DLD1 (cell line): ENCODE data around the gene ST8SIA3.
"Not testable (repeated sequence)": the region's sequence is repeated elsewhere in the genome, so short reads cannot be mapped to it uniquely, and the experiment has no call there.

Experiments
- in situ Hi-C: cut with HindIII; loops from 2 replicates; pipeline ENCODE4 v1.10.0; 2017; ENCODE audit warnings: low sequenced_read_pairs

ST8SIA3 gene

DNA sequence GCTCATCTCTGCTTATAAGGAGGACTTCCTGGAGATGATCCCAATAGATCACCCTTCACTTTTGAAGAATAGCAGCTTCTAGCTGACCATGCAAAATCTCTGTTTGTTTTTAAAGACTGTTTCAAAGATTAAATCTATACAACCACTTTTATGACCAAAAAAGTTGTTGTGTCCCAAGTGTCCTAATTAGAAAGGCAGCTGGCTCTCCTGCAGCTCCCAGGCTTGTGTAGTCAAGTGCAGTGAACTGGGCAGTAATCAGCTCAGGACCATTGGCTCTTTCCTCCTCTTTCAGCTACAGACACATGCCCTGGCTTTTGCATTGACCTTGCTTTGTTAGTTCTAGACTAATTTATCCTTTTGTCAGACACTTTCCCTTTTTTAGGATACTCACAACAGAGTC lies 10.4 kb downstream of the ST8SIA3 start:
- in situ Hi-C loops, result no loop called here

DNA sequence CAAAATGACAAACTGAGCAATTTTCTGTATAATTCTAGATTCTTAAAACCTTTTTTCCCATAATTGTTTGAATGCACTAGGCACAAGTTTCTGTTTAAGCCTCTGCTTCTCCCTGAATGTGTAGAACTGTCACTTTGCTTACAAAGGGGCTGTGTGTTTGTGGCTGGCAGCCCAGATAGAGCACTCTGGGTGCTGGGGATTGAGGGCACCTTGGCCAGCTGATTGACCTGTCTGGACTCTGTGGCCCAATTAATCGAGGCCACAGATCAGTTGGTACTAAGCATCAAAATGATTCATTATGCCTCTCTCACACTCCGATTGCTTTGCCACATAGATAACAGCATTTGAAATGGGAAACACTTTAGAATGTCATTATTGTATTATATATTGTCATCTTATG lies 12.1 kb downstream of the ST8SIA3 start:
- in situ Hi-C loops, result no loop called here

- in situ Hi-C loops, result no loop called here
Measured at GRCh38 chr18:57366528-57367081, 14.2 kb downstream of the ST8SIA3 start.

DNA sequence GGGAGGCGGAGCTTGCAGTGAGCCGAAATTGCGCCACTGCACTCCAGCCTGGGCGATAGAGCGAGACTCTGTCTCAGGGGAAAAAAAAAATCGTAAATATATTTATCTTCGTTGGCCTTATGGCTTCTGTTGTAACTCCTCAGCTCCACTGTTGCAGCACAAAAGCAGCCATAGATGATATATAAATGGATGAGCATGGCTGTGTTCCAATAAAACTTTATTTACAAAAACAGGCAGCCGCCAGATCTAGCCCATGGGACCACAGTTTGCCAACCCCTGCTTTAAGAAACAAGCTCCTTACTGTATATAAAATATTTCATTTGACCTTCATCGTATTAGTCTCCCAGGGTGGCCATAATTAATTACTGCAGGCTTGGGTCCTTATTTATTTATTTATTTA lies 20.1 kb downstream of the ST8SIA3 start:
- in situ Hi-C loops, result no loop called here

- in situ Hi-C loops, result no loop called here
Measured at GRCh38 chr18:57373017-57373416, 20.7 kb downstream of the ST8SIA3 start.

DNA sequence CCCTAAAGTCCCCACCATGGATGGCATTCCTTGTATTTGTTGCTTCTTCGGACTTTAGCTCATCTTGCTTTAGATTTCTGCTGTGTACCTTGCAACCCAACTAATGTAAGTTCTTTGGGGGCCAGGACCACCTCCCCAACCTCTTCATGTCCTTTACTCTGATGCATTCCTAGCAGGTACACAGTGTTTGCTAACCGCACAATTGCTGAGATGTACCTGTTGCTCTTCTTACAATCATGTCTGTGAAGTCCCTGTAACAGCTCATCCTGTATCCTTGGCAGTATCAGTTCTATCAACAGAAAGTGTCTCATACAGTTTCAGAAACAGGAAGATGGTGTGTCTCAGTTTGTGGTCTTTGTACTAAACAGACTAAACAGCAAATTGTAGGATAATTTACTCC lies 24.1 kb downstream of the ST8SIA3 start:
- in situ Hi-C loops, result no loop called here

- in situ Hi-C loops, result no loop called here
Measured at GRCh38 chr18:57389271-57389670, 36.9 kb downstream of the ST8SIA3 start.

GRCh38 chr18:57390044-57390443 lies 37.7 kb downstream of the ST8SIA3 start:
- in situ Hi-C loops, result no loop called here

DNA sequence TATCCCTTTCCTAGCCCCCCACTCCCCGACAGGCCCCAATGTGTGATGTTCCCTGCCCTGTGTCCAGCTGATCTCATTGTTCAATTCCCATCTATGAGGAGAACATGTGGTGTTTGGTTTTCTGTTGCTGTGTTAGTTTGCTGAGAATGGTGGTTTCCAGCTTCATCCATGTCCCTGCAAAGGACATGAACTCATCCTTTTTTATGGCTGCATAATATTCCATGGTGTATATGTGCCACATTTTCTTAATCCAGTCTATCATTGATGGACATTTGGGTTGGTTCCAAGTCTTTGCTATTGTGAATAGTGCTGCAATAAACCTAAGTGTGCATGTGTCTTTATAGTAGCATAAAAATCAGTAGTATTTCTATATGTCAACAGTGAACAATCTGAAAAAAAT lies 42.4 kb downstream of the ST8SIA3 start:
- in situ Hi-C loops, result not testable (repeated sequence)

GRCh38 chr18:57396831-57397230 lies 44.5 kb downstream of the ST8SIA3 start:
- in situ Hi-C loops, result not testable (repeated sequence)

- in situ Hi-C loops, result no loop called here
Measured at GRCh38 chr18:57397440-57398132, 45.2 kb downstream of the ST8SIA3 start.

- in situ Hi-C loops, result no loop called here
Measured at GRCh38 chr18:57404345-57404744, 52.0 kb downstream of the ST8SIA3 start.

- in situ Hi-C loops, result no loop called here
Measured at GRCh38 chr18:57409650-57410049, 57.3 kb downstream of the ST8SIA3 start.

DNA sequence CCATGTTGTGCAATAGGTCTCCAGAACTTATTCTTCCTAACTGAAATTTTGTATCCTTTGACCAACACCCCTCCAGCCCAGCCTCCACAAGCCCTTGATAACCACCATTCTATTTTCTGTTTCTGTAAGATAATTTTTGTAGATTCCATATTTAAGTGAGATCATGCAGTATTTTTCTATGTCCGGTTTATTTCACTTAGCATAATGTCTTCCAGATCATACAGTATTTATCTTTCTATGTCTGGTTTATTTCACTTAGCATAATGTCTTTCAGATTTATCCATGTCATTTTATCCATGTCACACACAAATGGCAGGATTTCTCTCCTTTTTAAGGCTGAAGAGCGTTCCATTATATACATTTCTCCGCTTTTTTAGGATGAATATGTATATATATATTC lies 58.4 kb downstream of the ST8SIA3 start:
- in situ Hi-C loops, result no loop called here

DNA sequence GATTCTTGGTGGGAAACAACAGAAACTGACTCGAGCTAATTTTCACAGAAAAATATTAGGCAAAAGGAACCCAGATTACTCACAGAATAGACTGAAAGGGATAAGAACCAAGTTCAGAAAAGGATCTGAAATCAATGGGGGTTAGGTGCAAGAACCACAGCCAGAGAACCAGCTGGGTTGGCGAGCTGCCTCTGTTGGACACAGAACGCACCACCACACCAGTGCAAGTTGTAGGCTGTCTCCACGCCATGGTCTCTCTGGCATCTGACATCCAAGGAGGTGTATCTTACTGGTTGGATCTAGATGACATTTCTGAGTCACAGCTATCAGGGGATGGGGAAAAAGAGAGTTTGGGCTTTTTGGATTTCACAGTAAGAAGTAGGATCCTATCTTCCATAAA lies 64.2 kb downstream of the ST8SIA3 start:
- in situ Hi-C loops, result no loop called here
